H1 (cell line): ENCODE measurements around the gene DNM2. TPM values are rescaled to one million over a fixed set of nuclear protein-coding genes. Genes with fewer than 3 reads are reported as not detected.

Experiments used
- CHD1 ChIP-seq: IDR thresholded peaks from 2 replicates; pipeline ENCODE4 v1.6.1; 2012; ENCODE audit warnings: low read depth, low read length, improper control_type of control experiment
- CHD2 ChIP-seq: IDR thresholded peaks from 2 replicates; pipeline ENCODE4 v1.6.1; 2012; ENCODE audit warnings: low read length, improper control_type of control experiment
- JUN ChIP-seq: IDR thresholded peaks from 2 replicates; pipeline ENCODE4 v1.6.1; 2011; ENCODE audit warnings: low read depth, mild to moderate bottlenecking, improper control_type of control experiment, low read length
- KDM1A ChIP-seq: fragments of 200-600, 300-600 bp; sonication (generic); IDR thresholded peaks from 2 replicates; pipeline ENCODE4 v1.7.1; 2016; ENCODE audit warnings: mild to moderate bottlenecking, low read length, borderline replicate concordance
- NANOG ChIP-seq: IDR thresholded peaks from 2 replicates; pipeline ENCODE4 v1.6.1; 2011; ENCODE audit warnings: low read length, low read depth, mild to moderate bottlenecking, inconsistent platforms; ENCODE audit not compliant: insufficient read depth, poor library complexity, severe bottlenecking
- TCF12 ChIP-seq: IDR thresholded peaks from 2 replicates; pipeline ENCODE4 v1.6.1; 2011; ENCODE audit warnings: low read depth, mild to moderate bottlenecking, low read length
- polyA plus RNA-seq, 7 experiments: library from polyadenylated mRNA; depleted of rRNA in 3 of 7; stranded (reverse) in 5 of 7; unstranded in 2 of 7; fragments of >200 nt in 5 of 7; fragments of 200-250 nt in 2 of 7; gene quantifications; 1 replicate in 5 of 7; 2 replicates in 1 of 7; 4 replicates in 1 of 7; pipeline versions ENCODE4 v1.2.1 to v1.2.3, GENCODE V29; 2011 to 2013; ENCODE audit warnings: missing spikeins in 2 of 7, mixed read lengths in 2 of 7
- total RNA-seq: library from RNA; stranded (reverse); fragmentation: NEBNext Ultra II Directional; extraction: Animal tissue kit (Norgen Biotek cat#: 25700); gene quantifications from 2 replicates; pipeline ENCODE4 v1.2.1, GENCODE V29; 2021

The DNM2 gene
- total and polyA plus RNA-seq, 2 of the 8 experiments (the other 6 are each of a cell fraction or from before 2014, with no cell fraction given) = 61.9 to 120 TPM

- TF ChIP-seq KDM1A = no peak
- TF ChIP-seq NANOG = no peak
- no peak for TF ChIP-seq TCF12
- no peak for TF ChIP-seq CHD2
- no peak for TF ChIP-seq CHD1
- no peak for TF ChIP-seq JUN
Observed at GRCh38 chr19:10866495-10866894, 148.6 kb downstream of the DNM2 start (continued).
